Activated naive CD4-positive, alpha-beta T cell treated with anti-CD3 and anti-CD28 coated beads, Interleukin-2, amount 50 U/mL, for 16 hours (primary cell): Measurements from ENCODE around the gene RPTOR.

Experiments used
- DNase-seq: peaks from one replicate; pipeline ENCODE4 v3.0.0-alpha.2; 2020

The RPTOR gene

DNA sequence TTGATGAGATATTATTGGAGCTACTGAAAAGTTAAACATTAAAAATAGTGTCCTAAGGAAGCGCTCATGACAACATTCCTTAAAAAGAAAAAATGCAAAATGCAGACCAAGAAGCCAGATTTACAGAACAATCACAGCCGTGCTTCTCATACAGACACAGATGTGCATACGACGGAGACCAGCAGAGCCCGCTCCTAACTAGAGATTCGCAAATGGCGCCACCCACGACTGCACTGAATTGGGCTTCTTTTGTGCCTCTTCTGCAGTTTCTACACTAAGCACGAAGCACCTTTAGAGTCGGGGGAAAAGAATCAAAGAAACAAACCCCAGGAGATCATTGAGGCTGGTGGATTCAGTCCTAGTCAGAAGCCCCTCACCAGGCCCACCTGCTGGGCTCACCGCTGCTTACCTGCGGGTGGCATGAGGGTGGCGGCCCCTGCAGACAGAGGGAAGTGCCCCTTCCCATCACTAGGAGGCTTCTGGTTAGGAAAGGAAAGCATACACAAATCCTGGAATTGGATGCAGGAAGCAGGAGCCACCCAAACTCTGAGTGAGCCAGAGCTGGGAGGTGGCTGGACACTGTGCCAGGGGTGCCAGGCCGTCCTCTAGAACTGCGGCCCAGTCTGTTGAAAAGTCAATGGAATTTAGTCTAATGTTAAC is 382.1 kb downstream of the RPTOR start:
- no peak for DNase-seq

DNA sequence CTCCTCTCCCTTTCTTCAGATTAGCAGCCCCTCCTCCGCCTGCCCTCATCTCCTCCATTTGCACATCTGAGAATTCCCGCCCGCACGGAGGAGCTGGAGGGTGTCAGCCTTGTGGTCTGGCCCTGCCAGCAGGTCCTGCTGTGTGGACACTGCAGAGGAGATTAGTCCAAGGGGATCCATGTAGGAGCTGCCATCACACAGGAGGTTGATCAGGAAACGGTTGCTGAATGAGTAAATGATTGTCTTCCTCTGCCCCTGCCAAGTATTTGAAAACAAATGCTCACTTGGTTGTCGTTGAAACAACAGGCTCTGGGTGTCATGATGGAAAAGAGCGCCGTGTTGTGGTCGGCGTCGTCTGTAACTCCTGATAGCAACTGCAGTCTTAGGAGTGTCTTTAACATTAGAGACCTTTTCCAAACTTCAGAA is 383.2 kb downstream of the RPTOR start:
- DNase-seq, result no peak

DNA sequence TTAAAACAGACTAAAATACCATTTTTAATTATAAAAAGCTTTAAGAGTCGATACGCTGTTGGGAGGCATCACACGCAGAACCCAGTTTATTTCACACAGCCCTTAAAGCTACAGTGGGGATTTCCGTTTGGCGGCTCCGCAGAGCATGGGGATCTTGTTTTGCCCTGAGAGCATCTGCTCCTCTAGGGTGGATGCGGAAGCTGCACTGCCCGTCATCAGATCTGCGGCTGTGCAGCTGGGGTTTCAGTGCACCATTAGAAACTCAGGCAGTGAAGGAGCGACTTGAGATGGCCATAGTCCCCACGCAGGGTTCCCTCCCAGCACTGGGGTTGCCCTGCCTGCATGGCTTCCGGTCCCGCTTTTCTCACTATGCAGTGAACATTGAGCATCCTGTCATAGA is 384.8 kb downstream of the RPTOR start:
- no peak for DNase-seq

DNA sequence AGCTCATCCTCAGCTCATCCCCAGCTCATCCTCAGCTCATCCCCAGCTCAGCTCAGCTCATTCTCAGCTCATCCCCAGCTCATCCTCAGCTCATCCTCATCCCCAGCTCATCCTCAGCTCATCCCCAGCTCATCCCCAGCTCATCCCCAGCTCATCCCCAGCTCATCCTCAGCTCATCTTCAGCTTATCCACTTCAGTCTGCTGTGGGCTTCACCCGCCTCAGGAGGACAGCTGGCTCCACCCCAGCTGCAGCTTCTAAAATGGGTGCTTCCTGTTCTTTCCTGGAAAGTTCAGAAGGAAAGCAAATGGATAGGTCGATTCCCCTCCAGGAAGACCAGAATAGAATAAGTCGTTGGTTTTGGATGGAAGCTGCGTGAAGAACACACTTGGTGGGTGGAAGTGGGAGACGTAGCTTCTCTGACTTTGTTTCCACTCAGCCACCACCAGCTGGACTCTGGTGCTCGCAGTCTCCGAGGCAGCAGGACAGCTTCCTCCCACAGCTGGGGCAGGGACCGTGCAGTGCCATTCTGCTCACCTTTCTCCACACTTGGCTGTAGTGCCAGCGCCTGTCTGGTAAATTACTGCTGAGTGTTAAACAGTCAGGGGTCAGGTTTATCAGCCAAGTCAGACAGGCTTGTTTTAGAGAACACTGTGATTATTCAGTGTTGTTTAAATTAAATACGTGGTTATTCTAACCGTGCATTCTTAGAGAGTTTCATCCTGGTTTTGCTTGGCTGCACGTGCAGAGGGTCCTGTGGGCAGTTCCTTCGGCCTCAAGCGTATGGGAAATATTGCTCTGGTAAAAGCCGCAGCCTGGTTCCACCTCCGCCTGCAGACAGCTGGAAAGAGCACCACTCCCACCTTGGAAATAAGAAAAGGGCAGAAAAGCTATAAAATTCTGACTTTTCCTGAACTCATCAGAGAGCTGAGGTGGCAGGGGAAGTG is 386.0 kb downstream of the RPTOR start:
- DNase-seq, result no peak

DNA sequence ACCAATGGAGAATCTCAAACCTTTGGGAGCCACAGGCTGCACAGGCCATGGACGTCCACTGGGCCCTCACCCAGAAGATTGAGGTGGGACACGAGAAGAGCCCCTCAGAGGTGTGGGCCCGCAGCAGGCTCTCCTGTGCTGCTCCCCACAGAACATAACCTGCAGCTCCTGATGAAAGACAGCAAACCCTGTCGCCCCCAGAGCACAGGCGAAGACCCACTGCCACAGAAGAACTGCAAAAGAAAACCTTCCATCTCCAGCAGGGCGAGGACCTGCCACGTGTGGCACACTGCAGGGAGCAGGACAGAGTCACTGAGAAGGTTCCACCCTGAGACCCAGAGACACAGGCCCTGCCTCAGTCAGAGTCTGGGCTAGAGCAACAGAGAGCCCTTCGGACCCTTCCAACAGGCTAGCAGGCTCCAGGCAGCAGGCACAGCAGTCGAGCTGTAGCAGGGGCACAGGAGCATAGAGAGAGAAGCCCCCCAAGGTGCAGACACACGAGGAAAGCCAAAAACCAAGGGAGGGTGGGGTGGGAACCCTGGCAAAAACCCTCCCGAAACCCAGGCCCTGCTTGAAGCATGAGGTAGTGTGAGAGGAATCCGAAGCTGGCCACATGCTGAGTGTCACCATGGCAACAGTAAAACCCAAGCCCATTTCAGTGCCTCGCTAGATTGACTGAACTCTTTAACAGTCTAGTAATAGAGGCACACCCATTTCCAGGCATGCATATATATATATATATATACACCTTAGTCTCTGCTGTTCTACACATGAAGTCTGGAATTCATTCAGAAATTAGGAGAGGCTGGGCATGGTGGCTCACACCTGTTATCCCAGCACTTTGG is 387.0 kb downstream of the RPTOR start:
- DNase-seq, result no peak

DNA sequence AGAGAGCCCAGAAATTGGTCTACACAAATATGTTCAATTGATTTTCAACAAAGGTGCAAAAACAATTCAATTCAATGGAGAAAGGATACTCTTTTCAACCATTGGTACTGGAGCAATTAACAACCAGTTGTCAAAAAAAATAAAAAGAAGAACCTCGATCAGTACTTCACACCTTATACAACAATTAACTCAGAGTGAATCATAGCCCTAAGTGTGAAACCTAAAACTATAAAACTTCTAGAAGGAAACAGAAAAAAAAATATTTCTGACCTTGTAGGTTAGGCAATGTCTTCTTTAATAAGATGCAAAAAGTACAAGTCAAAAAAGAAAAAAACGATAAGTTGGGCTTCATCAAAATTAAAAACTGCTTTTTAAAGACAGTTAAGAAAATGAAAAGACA is 390.9 kb downstream of the RPTOR start:
- no peak for DNase-seq

DNA sequence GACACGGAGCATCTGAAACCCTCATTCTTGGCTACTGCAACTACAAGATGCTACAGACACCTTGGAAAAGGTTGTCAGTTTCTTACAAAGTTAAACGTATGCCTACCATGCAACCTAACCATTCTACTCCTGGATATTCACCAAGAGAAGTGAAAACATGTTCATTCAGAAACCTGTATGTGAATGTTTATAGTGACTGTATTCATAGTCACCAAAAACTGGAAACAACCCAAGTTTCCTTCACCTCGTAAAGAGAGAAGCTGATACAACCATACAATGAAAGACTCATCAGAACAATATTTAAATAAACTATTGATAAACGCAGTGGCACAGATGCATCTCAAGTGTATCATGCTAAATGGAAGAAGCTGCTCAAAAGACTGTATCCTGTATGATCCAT is 391.6 kb downstream of the RPTOR start:
- DNase-seq, result no peak

DNA sequence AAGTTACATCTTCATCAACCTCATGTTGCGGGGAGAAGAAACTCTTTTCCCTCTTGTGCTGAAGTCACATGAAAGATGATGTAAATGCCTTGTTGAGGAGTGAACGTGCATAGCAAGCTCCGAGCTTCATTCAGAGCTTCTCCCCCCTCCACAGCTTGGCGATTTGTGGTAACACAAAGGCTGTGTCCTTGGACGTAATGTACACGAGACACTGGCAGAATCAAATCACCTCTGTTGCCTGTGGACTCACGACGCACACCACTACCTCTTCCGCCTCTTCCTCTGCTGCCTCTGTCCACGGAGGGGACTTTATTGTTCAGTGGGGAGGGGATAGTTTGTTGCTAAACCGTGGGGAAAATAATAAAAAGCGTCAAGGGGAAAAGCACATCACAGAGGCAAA is 392.1 kb downstream of the RPTOR start:
- DNase-seq, result no peak

DNA sequence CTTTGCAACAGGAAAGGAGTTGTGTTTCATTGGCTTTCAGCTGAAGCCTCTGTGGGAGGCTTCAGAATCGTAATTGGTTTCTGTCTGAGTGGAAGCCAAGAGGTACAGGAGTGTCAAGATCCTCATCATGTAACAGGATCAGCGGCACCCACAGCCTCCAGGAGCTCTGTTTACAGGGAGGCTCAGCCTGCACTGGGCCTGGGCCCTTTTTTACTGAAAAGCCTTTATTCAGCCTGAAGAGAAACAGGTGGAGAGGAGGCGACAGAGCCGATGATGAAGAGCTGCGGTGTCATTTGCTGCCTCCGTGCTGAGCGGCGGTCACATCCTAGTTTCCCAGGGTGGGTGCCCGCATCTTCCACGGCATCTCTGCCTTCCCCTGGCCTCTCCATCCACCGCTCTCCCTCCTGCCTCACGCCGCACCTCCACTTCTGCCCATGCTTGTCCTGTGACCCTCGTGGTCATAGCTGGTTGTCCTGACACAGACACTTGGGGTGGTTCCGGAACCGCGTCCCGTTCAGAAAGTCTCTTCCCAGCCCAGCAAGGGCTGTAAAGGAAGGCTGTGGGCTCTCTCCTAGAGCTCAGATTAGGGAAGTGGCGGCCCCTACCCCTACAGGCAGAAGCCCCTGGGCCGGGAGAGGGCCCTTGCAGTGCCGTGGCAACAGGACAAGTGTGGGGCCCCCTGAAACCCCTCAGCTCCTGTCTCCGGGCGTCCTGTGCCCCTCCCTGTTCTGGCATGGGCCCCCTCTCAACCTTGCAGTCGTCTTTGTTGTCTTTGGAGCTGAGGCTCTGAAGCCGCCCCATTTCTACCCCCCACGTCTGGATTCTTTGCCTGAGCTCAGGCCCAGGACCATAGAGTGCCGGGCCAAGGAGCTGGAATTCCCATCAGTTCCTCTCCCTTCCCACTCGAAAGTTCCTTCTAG is 393.1 kb downstream of the RPTOR start:
- DNase-seq, result no peak

DNA sequence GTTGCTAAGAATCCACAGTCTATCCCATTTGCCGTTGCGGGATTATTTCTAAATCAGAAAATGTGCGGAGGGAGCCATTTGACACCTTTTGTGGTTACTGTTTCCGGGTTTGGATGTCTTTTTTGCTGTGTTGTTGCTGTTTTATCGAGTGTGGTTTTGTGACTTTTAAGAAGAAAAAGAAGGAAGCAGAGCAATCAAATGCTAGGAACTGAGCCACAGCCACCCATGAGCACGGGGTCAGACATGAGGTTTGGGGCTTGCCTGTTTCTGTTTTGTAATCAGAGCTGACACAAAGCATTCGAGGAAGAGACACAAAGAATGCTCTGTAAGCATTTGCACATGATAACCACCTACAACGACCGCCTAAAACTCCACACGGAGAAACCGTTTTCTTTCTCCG is 393.9 kb downstream of the RPTOR start:
- DNase-seq, result no peak

DNA sequence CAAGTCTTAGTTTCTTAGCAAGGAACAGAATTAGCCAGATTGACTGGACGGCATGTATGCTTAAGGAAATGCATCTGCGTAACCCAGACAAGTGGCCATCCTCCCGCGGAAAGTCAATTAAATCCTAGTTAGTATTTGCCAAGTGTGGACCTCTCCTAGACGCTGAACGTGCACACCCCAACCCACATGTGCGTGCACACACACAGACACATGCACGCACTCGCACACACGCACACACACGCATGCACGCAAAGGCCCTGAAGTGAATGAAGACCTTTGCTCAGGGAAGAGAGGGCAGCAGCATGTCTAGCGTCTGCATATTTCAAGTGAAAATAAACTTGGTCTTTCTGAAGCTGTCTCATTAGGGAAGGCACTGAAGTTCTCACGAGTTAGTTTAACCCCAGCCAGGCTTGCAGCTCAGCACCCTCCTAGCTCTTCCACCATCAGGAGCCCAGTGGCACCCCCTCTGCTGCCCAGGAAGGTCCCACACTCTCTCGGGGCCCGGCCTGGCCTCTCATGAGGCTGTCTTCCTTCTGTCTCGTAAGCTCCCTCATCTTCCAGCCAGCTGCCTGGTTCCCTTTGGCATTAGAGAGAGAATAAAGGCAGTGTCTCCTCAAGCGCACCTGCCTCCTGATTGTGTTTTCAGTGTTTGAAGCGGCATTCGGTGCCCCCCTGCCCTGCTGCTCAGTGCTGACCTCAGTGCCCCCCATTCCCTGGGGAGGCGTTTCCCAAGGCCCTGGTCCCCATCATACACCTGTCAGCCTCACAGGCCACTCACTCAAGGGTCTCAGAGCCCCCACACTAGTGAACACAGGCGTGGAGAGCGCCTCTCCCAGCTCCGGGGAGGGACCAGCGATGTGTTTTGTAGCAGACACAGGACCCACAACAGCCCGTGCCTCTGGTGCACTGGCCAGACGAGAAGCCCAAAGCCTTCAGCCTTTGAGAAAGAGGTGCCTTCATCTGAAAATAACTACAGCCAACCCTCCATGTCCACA is 394.8 kb downstream of the RPTOR start:
- DNase-seq, result no peak

DNA sequence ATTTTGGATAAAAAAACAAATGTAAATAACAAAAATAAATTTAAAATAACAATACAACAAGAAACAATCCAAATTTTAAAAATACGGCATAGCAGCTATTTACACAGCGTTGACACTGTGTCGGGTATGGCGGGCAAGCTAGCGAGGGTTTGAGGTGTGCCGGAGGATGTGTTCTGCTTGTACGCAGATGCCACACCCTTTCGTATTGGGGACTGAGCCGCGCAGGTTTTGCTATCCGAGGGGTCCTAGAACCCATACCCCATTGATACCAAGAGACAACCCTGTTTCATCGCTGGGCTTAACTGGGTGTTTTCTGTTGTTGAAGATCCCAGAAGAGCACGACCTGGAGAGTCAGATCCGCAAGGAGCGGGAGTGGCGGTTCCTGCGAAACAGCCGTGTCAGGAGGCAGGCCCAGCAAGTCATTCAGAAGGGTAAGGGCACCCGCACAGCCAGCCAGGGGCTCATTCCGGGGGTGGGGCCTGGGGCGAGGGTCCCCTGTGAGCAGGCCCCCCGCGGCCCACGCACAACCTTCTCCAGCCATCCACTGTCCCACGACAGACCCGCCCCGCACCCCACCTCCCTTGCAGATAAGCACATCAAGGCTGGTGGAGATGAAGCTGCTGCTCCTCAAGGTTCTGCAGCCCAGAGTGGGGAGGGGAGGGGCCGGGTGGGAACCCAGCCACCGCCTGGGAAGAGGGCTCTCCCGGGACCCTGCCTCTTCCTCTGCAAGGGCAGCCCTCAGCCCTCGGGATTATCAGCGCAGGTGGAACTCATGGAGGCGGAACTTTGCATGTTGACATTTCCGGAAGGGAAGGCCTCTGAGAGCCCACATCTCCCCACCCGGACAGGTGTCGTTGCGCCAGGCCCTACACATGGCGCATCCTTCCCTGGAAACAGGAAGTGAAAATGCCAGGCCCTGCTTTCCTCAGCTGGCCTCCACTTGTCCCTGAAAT is 395.8 kb downstream of the RPTOR start:
- no peak for DNase-seq

DNA sequence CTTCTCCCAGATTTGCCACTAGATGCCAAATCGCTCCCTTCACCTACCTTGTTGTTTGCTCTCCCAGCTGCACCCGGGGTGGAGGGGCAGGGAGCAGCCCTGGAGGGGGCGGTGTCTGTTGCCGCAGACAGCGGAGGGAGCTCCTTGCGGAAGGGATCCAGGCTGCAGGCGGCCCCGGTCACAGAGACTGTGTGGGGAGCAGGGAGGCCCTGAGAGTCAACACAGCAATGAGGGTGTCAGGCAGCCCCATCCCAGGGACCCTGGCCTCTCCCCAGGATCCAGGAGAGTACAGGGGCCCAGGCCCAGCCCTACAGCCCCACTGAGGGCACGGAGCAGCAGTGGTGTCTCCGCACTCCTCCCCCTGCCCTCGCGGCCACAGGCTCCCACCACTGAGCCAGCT is 396.5 kb downstream of the RPTOR start:
- no peak for DNase-seq

DNA sequence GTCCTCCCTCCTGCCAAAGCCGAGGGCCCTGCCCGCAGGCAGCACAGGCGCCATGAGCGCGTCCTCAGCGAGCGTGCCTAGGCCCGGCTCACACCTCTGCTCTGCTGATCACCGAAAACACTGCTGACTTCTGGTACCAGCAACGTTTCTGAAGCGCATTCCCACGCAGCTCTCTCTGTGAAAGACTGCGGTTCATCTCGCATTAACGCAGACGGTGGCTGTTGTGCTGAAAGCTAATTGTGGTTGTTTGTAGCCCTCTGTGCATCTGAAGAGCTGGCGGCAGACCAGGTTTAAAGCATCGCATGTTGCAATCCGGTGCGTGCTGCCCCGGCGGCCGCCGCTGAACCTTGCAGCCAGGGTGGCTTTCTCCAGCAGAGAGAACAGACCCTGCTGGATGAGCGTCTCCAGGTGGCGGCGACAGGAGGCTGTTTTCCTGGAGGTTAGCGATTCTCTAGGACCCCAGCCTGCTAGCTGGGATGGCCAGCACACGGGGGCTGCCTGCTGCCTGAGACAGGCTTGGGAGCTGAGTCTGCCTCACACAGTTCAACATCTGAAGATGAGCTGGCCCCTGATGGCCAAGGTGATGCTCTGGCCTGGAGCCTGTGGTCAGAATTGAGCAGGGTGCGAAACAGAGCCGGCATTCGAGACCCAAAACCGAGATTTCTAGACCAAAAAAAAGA is 397.2 kb downstream of the RPTOR start:
- DNase-seq, result peak; percentile 3

DNA sequence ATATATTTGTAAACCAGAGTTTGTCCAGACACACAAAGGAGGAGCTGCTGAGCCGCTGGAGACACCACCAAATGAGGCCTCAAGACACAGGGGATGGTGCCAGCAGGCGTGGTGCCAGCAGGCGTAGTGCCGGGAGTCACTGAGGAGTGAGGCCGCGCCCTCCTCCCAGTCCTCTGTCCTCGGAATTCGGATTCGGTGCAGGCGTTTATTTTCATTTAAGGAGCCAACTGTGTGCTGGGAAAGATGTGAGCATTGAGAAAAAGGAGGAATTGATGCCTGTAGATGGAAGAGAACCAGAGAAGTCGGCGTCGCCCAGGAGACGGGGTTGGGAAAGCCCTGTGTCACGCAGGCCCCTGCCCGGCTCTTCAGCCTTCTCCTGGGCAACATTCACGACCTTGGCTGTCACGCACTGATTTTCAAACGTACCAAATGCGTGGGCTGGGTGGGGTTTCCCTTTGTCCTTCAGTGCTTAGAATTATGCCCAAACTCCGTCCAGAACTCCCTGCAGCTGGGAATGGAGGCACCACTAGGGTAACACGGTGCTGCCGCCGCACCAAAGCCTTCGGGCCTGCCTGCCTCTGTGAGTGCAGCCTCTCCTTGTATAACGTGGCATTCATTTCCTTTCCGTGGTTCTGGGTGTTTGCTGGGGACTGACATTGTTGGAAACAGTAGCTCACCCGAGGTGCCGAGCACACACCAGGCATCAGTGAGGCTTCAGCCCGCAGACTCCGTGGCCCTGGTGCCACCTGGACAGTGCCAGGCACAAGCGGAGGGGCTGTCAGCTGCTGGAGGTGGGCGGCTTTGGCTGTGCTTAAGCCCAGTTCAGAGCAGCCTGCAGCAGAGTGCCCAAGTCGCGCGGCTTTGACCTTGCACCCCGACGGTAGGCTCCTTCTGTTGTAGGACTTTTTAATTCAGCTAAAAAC is 398.0 kb downstream of the RPTOR start:
- DNase-seq, result peak; percentile 5

DNA sequence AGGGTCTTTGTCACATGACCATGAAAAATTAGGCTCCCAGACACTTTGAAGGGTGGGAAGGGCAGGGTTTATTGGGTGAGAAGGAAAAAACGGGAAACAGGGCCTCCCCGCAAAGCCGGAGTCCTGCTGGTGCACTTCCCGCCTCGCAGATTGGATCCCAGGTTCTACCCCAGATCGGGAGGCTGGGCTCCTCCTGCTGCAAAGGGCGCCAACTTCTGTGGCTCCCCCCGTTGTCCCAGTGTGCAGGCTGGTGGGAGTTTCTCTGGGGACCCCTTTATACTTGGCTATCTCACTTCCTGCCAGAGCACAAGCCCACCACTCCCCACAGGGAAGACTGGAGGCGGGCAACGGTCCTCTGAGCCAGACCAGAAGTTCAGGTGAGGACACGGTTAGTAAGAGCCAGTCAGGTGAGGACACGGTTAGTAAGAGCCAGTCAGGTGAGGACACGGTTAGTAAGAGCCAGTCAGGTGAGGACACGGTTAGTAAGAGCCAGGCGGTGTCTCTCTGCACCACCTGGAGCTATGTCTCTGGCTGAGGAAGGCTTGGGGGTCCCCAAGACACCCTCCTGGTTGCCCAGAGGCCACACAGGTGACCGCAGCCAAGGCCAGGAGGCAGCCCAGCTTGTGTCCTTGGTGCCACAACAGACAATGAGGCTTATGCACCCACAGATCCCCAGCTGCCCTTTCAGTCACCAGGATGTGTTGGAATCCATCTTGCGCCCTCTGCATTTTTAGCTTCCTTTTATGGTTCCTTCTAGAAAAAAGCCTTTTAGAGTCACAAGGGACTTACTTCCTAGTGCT is 398.9 kb downstream of the RPTOR start:
- peak; percentile 4 for DNase-seq

DNA sequence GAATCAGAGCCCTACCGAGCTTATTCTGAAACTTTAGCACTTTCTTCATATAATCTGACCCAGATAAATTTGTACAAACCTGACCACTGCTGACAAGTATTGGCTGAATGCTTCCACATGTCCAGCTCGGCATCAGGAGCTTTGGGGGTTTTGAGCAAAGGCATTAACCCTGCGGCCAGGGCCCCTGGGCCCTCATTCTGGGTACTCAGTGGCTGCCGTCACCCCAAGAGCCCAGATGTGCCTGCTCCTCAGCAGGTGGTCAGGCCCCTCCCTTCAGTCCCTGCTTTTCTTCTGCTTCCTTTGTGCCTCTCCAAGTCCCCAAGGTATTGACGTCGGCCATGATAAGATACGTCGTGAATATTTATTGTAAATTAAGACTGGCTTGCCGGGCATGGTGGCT is 399.7 kb downstream of the RPTOR start:
- DNase-seq, result peak; percentile 5
